ENCODE data around the gene DRD1. TPM values are rescaled to one million over a fixed set of nuclear protein-coding genes. Genes with fewer than 3 reads are reported as not detected.

Gene DRD1
- total and polyA plus RNA-seq, 2 of the 4 experiments (the other 2 are of a cell fraction), result 0.18 to 0.19 TPM

GRCh38 chr5:175489693-175490443 is 45.9 kb upstream of the DRD1 start:
- POLR2A ChIA-PET (ENCODE audit: unreplicated experiment), result no interaction called here
- H3K4me3 ChIP-seq (ENCODE audit: insufficient read depth, low read depth, low read length), result no peak overlapping the region
- H3K27ac ChIP-seq (ENCODE audit: insufficient read depth, low read length), result no peak overlapping the region
- WGBS, 2 experiments (ENCODE audit: extremely low coverage in 2 of 2, insufficient read length in 1 of 2), result 100% methylated on average over 1 of the region's 6 CpGs; no CpG with 5 or more reads in 1 of the 2 experiments
- in situ Hi-C loops (cut with MboI; ENCODE audit: low sequenced_read_pairs), result no loop called here
- TF ChIP-seq CTCF (conservative IDR thresholded peaks at IDR 0.05; ENCODE audit: low read depth, low read length) (no peak), RFX5 (IDR thresholded peaks at IDR 0.05; ENCODE audit: low read depth, low read length) (no peak), USF2 (IDR thresholded peaks at IDR 0.05; ENCODE audit: low read depth, low read length) (no peak), MAZ (IDR thresholded peaks at IDR 0.05; ENCODE audit: borderline replicate concordance, low read depth, low read length) (no peak), BHLHE40 (IDR thresholded peaks at IDR 0.05; ENCODE audit: low read depth, low read length) (no peak), CEBPB (IDR thresholded peaks at IDR 0.05; ENCODE audit: low read depth, low read length) (no peak), ELK1 (IDR thresholded peaks at IDR 0.05; ENCODE audit: borderline replicate concordance, low read depth, low read length) (no peak), RAD21 (IDR thresholded peaks at IDR 0.05; ENCODE audit: low read length) (no peak), RCOR1 (IDR thresholded peaks at IDR 0.05; ENCODE audit: insufficient replicate concordance, low read length) (no peak), NFE2L2 (IDR thresholded peaks at IDR 0.05; ENCODE audit: low read depth, low read length) (no peak), SMC3 (IDR thresholded peaks at IDR 0.05; ENCODE audit: low read depth, low read length) (no peak), MAFK (IDR thresholded peaks at IDR 0.05; ENCODE audit: low read depth, low read length) (no peak), FOS (IDR thresholded peaks at IDR 0.05; ENCODE audit: low read depth, low read length) (no peak)
- no peak overlapping the region for H2AFZ ChIP-seq (replicated peaks; ENCODE audit: low read length, poor library complexity)
- no peak overlapping the region for H3K4ac ChIP-seq (ENCODE audit: low read depth, low read length)
- H3K14ac ChIP-seq (replicated peaks; ENCODE audit: low read depth, low read length), result no peak overlapping the region
- H3K9me3 ChIP-seq (ENCODE audit: control insufficient read depth, insufficient read depth, low read length), result no peaks in the 10 kb centered on the region
- H3K36me3 ChIP-seq (ENCODE audit: control insufficient read depth, insufficient read depth, low read length), result peaks cover 43% of the 10 kb centered on the region
- dilution Hi-C loops (cut with HindIII; ENCODE audit: low sequenced_read_pairs, unreplicated experiment), result no loop called here
- no peak overlapping the region for H3K9ac ChIP-seq (ENCODE audit: low read depth, low read length)
- H3K4me2 ChIP-seq (ENCODE audit: low read depth, low read length), result no peak overlapping the region
- no peak overlapping the region for H2BK120ac ChIP-seq (ENCODE audit: low read depth, low read length)
- H3K18ac ChIP-seq (ENCODE audit: low read depth, low read length), result no peak overlapping the region
- no peak overlapping the region for H3K23ac ChIP-seq (ENCODE audit: low read depth, low read length)
- CTCF ChIA-PET, result no interaction called here
- H3K4me1 ChIP-seq (ENCODE audit: control insufficient read depth, insufficient read depth, low read length), result no peaks in the 10 kb centered on the region; the same call in 1 of the 2 replicates
- H3K27me3 ChIP-seq (ENCODE audit: control insufficient read depth, insufficient read depth, low read length), result no peaks in the 10 kb centered on the region
- ATAC-seq (ENCODE audit: low read depth) (no peak), DNase-seq (no peak)
- no peak overlapping the region for H2BK15ac ChIP-seq (ENCODE audit: low read depth, low read length)
- no peak overlapping the region for H2AK9ac ChIP-seq (replicated peaks; ENCODE audit: low read depth, low read length, poor library complexity)
- peaks cover 31 to 57% of the 10 kb centered on the region in 2 experiments for H3K79me1 ChIP-seq (ENCODE audit: low read depth in 1 of 2, low read length in 2 of 2)
- H2BK20ac ChIP-seq (ENCODE audit: low read depth, low read length), result no peak overlapping the region
- no TSS peak for BruUV-seq (replicated peaks)
- intact Hi-C loops (cut with micrococcal nuclease), result no loop called here
- no peak overlapping the region for H4K8ac ChIP-seq (ENCODE audit: low read depth in 2 of 2, low read length in 2 of 2)
- no peak overlapping the region for H3K56ac ChIP-seq (ENCODE audit: extremely low read depth, insufficient read depth, low read length)
- H2BK5ac ChIP-seq (ENCODE audit: low read depth, low read length, poor library complexity, severe bottlenecking), result no peak overlapping the region
- peaks cover 57% of the 10 kb centered on the region for H4K20me1 ChIP-seq (ENCODE audit: insufficient read depth, low read length)
- peaks cover 15% of the 10 kb centered on the region; the same call in 1 of the 2 replicates for H3K9me1 ChIP-seq (ENCODE audit: insufficient read depth, low read length)
- no peak overlapping the region for H4K91ac ChIP-seq (ENCODE audit: insufficient read depth, low read depth, low read length)
- no peak overlapping the region for H2AK5ac ChIP-seq (ENCODE audit: low read depth, low read length)
- H4K5ac ChIP-seq (ENCODE audit: low read depth, low read length), result no peak overlapping the region

Data from IMR-90 (cell line).